Measurements from ENCODE around the gene RGS7.

The RGS7 gene

DNA sequence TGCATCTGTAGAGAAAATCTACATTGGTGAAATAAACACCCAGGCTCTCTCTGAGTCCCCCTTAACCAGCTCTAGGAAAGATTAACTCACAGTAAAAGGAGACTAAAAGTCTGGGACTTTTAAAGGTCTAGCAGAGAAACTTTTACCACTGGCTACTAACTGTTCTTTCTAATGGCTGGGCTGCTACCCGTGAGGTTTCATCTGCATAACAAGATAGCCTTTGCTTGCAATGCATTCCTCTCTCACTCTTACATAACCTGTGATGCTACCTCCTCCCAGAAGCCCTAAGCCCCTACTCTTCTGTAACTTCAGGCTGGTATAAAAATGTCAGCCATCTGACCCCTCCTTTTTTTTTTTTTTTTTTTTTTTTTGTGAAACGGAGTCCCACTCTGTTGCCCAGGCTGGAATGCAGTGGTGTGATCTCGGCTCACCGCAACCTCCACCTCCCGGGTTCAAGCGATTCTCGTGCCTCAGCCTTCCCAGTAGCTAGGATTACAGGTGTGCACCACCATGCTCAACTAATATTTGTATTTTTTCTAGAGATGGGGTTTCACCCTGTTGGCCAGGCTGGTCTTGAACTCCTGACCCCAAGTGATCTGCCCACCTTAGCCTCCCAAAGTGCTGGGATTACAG is 344.2 kb downstream of the RGS7 start:
- TF ChIP-seq, protein P1, sequence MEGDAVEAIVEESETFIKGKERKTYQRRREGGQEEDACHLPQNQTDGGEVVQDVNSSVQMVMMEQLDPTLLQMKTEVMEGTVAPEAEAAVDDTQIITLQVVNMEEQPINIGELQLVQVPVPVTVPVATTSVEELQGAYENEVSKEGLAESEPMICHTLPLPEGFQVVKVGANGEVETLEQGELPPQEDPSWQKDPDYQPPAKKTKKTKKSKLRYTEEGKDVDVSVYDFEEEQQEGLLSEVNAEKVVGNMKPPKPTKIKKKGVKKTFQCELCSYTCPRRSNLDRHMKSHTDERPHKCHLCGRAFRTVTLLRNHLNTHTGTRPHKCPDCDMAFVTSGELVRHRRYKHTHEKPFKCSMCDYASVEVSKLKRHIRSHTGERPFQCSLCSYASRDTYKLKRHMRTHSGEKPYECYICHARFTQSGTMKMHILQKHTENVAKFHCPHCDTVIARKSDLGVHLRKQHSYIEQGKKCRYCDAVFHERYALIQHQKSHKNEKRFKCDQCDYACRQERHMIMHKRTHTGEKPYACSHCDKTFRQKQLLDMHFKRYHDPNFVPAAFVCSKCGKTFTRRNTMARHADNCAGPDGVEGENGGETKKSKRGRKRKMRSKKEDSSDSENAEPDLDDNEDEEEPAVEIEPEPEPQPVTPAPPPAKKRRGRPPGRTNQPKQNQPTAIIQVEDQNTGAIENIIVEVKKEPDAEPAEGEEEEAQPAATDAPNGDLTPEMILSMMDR (conservative IDR thresholded peaks at IDR 0.05; ENCODE audit: control insufficient read depth, insufficient read depth, low read depth, low read length) = no peak

DNA sequence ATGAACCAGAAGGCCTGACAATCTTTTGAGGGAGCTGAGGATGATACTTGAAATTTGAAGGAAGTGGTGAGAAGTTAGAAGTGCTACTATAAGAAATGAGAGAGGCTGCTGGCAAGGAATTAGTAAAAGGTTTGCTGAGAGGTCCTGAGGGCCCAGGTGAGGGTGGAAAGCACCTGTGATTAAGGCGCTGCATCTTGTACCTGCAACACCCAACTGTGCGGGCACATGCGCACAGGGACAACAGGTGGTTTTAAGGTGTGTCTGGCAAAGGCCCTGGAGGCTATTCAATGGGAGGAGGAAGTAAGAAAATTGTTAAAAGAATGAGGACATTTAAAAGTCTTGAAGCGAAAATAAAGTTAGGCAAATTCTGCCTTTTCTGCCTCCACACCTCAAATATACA is 349.3 kb downstream of the RGS7 start:
- TF ChIP-seq, protein P1 (conservative IDR thresholded peaks at IDR 0.05; ENCODE audit: control insufficient read depth, insufficient read depth, low read depth, low read length) = no peak
- H3K4me3 ChIP-seq (ENCODE audit: control insufficient read depth, low read depth, low read length) = no peak overlapping the region
- no peak for DNase-seq (ENCODE audit: low read depth)

More for the DNA sequence above, 344.2 kb downstream of the RGS7 start:
- DNase-seq (ENCODE audit: low read depth) = no peak
- H3K4me3 ChIP-seq (ENCODE audit: control insufficient read depth, low read depth, low read length) = no peak overlapping the region

DNA sequence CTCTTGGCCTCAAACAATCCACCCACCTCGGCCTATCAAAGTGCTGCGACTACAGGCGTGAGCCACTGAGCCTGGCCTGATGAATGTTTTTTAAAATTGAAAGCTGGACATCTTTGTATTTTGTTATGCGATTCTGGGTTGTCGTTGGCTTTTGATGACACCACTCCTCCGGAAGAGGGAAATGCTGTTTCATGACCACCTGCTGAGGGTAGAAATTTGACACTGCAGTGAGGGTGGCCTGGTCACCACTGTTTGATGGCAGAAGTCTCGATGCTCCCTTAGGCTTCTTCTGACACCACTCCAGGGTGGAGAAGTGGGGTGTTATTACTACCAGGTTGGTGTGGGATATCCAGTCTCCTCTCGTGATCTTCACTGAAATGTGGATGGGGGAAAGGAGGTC is 357.2 kb downstream of the RGS7 start:
- no peak for DNase-seq (ENCODE audit: low read depth)
- no peak overlapping the region for H3K4me3 ChIP-seq (ENCODE audit: control insufficient read depth, low read depth, low read length)
- TF ChIP-seq, protein P1 (conservative IDR thresholded peaks at IDR 0.05; ENCODE audit: control insufficient read depth, insufficient read depth, low read depth, low read length) = no peak

DNA sequence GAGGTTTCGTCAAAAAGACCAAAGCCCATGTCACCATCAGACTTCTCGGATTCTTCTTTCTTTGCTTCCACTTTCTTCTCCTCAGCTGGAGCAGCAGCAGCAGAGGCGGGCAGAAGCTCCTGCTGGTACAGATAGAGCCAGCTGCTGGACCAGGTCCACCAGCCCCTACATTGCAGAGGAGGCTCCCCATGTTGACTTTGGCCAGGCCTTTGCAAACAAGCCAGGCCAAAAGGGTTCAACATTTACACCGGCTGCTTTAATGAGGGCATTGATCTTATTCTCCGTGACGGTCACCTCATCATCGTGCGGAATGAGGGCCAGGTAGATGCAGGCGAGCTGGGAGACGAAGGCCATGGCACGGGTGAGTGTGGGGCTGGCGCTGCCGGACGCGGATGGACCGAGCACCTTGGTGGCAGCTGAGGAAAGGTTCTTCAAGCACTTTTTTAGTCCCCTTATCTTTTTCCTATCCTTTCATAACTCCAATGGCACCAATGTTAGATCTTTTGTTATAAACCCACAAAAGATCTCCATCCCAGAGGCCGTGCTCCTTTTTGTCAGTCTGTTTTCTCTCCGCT is 358.5 kb downstream of the RGS7 start:
- H3K4me3 ChIP-seq (ENCODE audit: control insufficient read depth, low read depth, low read length) = no peak overlapping the region
- DNase-seq (ENCODE audit: low read depth) = no peak
- TF ChIP-seq, protein P1 (conservative IDR thresholded peaks at IDR 0.05; ENCODE audit: control insufficient read depth, insufficient read depth, low read depth, low read length) = no peak

DNA sequence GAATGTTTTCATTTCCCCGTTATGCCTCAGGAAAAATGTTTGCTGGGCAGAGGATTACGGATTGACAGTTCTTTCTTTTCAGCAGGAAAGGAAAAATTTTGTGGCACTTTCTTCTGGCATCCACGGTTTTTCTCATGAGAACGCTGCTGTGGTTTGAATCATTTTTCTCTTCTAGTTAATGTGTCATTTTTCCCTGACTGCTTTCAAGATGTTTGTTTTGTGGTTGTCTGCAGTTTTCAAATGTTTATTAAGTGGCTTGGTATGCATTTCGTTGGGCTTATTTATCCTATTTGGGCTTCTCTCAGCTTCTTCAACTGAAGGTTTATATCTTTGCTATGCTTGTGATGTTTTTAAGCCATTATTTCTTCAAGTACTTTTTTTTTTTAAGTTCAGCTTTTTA is 359.0 kb downstream of the RGS7 start:
- peak; percentile 1 for DNase-seq (ENCODE audit: low read depth)
- TF ChIP-seq, protein P1 (conservative IDR thresholded peaks at IDR 0.05; ENCODE audit: control insufficient read depth, insufficient read depth, low read depth, low read length) = no peak

DNA sequence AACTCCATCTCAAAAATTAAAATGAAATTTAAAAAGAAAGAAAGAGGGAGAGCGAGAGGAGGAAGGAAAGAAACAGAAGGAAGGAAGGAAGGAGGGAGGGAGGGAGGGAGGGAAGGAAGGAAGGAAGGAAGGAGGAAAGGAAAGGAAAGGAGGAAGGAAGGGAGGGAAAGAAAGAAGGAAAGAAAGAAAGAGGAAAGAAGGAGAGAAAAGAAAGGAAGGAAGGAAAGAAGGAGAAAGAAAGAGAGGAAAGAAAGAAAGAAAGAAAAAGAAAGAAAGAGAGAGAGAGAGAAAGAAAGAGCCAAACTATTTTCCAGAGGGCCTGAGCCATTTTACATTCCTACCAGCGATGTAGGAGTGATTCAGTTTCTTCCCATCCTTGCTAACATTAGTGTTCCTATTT is 364.0 kb downstream of the RGS7 start:
- TF ChIP-seq, protein P1 (conservative IDR thresholded peaks at IDR 0.05; ENCODE audit: control insufficient read depth, insufficient read depth, low read depth, low read length) = no peak
- no peak overlapping the region for H3K4me3 ChIP-seq (ENCODE audit: control insufficient read depth, low read depth, low read length)
- DNase-seq (ENCODE audit: low read depth) = no peak

More for the DNA sequence above, 359.0 kb downstream of the RGS7 start:
- no peak overlapping the region for H3K4me3 ChIP-seq (ENCODE audit: control insufficient read depth, low read depth, low read length)
